Measurements from ENCODE around the gene SLC22A5. TPM values are rescaled to one million over a fixed set of nuclear protein-coding genes. Genes with fewer than 3 reads are reported as not detected.

The SLC22A5 gene
- total and polyA plus RNA-seq, 9 donors: 5.2 to 37.5 (median 10.4) TPM

DNA sequence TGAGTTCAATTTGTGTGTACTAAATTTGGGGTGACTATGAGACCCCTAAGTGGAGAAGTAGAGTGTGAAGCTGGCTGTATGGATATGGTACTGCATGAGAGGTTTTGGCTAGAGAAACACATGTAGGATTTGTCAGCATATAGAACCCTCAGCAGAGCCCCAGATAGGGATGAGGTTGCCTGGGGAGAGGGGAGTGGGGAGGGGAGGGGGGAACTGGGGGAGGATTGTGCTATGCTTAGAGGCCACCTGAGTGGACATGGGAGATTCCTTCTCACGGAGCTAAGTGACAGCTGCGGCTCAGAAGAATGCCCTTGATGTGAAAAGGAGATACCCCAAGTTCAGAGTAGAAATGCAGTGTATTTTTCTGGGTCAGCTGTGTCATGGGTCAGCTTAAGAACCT, 11.2 kb downstream of the SLC22A5 start:
- H3K4me3 ChIP-seq: no peak overlapping the region
- intact Hi-C loops (cut with DNase I): loop anchor here in 2 of 4 donors (10.0 kb wide), 2 partner anchors 334 to 444 kb away; no protein-coding TSS in a partner anchor
- 84 to 94% (median 88%) methylated on average over 2 of the region's 2 CpGs for WGBS, 3 donors
- no peaks in the 10 kb centered on the region for H3K9me3 ChIP-seq
- no peak for TF ChIP-seq POLR2A (IDR thresholded peaks at IDR 0.05)
- TF ChIP-seq EP300 (IDR thresholded peaks at IDR 0.05): no peak
- TF ChIP-seq, protein P1, sequence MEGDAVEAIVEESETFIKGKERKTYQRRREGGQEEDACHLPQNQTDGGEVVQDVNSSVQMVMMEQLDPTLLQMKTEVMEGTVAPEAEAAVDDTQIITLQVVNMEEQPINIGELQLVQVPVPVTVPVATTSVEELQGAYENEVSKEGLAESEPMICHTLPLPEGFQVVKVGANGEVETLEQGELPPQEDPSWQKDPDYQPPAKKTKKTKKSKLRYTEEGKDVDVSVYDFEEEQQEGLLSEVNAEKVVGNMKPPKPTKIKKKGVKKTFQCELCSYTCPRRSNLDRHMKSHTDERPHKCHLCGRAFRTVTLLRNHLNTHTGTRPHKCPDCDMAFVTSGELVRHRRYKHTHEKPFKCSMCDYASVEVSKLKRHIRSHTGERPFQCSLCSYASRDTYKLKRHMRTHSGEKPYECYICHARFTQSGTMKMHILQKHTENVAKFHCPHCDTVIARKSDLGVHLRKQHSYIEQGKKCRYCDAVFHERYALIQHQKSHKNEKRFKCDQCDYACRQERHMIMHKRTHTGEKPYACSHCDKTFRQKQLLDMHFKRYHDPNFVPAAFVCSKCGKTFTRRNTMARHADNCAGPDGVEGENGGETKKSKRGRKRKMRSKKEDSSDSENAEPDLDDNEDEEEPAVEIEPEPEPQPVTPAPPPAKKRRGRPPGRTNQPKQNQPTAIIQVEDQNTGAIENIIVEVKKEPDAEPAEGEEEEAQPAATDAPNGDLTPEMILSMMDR (IDR thresholded peaks at IDR 0.05): no peak
- peaks cover 3% of the 10 kb centered on the region for H3K4me1 ChIP-seq (ENCODE audit: insufficient read depth)
- no peak overlapping the region for H3K27ac ChIP-seq
- no peak for DNase-seq
- no peaks in the 10 kb centered on the region for H3K36me3 ChIP-seq
- no peaks in the 10 kb centered on the region for H3K27me3 ChIP-seq

DNA sequence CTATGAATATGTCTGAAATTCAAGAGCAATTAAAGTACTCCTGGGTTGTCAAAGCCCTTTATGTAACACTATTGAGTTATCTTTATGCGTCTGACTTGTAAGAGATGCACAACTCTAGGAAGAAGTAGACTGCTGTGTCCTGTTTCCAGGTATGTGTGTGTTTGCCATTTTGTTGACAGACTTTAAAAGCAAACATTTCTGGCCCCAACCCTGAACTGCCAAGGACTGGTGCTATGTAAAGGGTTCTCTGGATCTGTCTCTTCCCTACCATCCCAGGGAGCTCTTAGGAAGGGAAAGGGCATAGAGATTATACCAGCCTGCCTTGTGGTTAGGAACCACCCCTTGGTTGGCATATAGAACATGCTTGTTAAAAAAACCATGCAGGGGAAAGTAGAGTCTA, 12.1 kb downstream of the SLC22A5 start:
- H3K9me3 ChIP-seq: no peaks in the 10 kb centered on the region
- no peak for TF ChIP-seq EP300 (IDR thresholded peaks at IDR 0.05)
- no peak for TF ChIP-seq POLR2A (IDR thresholded peaks at IDR 0.05)
- no peak for DNase-seq
- intact Hi-C loops (cut with DNase I): loop anchor here in 2 of 4 donors (10.0 kb wide), 2 partner anchors 333 to 443 kb away; no protein-coding TSS in a partner anchor
- no peaks in the 10 kb centered on the region for H3K27me3 ChIP-seq
- no peak overlapping the region for H3K27ac ChIP-seq
- H3K4me1 ChIP-seq (ENCODE audit: insufficient read depth): peaks cover 6% of the 10 kb centered on the region
- no peak overlapping the region for H3K4me3 ChIP-seq
- no peaks in the 10 kb centered on the region for H3K36me3 ChIP-seq
- 93 to 100% (median 94%) methylated on average over 1 of the region's 1 CpG for WGBS, 3 donors

DNA sequence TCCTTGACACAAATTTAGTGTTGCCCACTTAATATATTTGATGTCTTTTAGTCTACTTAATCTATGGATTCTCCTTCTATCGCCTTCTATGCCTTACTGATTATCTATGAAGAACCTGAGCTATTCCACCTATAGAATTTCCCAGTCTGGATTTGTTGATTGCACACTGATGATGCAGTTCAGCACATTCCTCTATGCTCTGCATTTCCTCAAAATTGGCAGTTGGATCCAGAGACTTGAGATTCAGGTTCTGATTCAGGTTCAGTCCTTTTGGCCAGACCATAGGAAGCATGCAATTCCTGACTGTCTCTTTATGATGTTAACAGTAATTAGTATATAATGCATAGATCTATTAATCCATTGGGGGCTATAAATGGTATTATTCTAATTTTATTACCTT, 13.8 kb downstream of the SLC22A5 start:
- TF ChIP-seq EP300 (IDR thresholded peaks at IDR 0.05) (no peak), POLR2A (IDR thresholded peaks at IDR 0.05) (no peak)
- TF ChIP-seq, protein P1 (IDR thresholded peaks at IDR 0.05): no peak
- no peak for DNase-seq
- no peaks in the 10 kb centered on the region for H3K36me3 ChIP-seq
- no peak overlapping the region for H3K4me3 ChIP-seq
- no peaks in the 10 kb centered on the region for H3K9me3 ChIP-seq
- intact Hi-C loops (cut with DNase I): loop anchor here in 2 of 4 donors (10.0 kb wide), 2 partner anchors 332 to 442 kb away; no protein-coding TSS in a partner anchor
- 51 to 97% (median 95%) methylated on average over 1 of the region's 1 CpG for WGBS, 3 donors
- no peaks in the 10 kb centered on the region for H3K27me3 ChIP-seq
- peaks cover 13% of the 10 kb centered on the region for H3K4me1 ChIP-seq (ENCODE audit: insufficient read depth)
- H3K27ac ChIP-seq: no peak overlapping the region

DNA sequence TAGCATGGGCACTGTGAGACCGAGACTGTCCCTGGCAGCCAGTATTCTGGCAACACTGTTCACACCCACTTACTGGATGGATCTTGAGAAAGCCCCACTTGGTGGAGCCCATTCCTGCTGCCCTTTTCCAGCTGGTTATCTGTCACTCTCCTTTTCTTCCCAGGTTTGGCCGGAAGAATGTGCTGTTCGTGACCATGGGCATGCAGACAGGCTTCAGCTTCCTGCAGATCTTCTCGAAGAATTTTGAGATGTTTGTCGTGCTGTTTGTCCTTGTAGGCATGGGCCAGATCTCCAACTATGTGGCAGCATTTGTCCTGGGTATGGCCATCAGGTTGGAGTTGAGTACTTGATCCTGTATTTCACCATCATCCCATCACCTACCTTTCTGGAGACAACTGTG, 14.5 kb downstream of the SLC22A5 start:
- no peak for TF ChIP-seq EP300 (IDR thresholded peaks at IDR 0.05)
- TF ChIP-seq, protein P1 (IDR thresholded peaks at IDR 0.05): no peak
- TF ChIP-seq POLR2A (IDR thresholded peaks at IDR 0.05): no peak
- no peak overlapping the region for H3K4me3 ChIP-seq
- H3K27ac ChIP-seq: no peak overlapping the region
- no peaks in the 10 kb centered on the region for H3K36me3 ChIP-seq
- H3K27me3 ChIP-seq: no peaks in the 10 kb centered on the region
- intact Hi-C loops (cut with DNase I): loop anchor here in 2 of 4 donors (10.0 kb wide), 2 partner anchors 331 to 441 kb away; no protein-coding TSS in a partner anchor
- 76 to 88% (median 87%) methylated on average over 5 of the region's 5 CpGs for WGBS, 3 donors
- DNase-seq: no peak
- peaks cover 18% of the 10 kb centered on the region for H3K4me1 ChIP-seq (ENCODE audit: insufficient read depth)
- H3K9me3 ChIP-seq: no peaks in the 10 kb centered on the region

DNA sequence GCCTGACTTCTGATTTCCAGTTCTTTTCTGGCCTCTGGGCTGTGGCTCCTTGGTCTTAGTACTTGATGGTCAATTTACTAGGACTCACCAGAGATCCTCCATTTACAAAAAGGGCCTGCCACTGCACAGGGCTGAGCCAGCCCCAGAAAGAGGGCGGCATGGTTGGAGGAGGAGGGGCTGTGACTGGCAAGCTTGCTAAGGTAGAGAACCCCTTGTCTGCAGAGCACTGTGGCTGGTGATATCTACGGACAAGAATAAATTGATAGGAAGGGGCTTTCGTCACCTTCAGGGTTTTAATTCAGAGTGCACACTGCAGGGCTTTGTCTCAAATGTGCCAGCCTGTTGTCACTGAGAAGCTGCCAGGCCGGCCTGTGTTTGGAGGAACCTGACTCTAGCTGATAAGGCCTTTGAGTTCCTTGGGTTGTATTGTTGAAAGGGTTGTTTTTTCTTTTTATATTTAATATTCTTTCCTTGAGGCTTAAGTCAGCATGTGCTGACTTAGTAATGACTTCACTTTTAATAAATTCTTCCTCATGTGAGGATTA, 15.1 kb downstream of the SLC22A5 start:
- H3K36me3 ChIP-seq: no peaks in the 10 kb centered on the region
- no peaks in the 10 kb centered on the region for H3K27me3 ChIP-seq
- DNase-seq: no peak
- WGBS, 3 donors: 85 to 93% (median 92%) methylated on average over 4 of the region's 4 CpGs
- H3K27ac ChIP-seq: no peak overlapping the region
- no peak overlapping the region for H3K4me3 ChIP-seq
- peaks cover 23% of the 10 kb centered on the region for H3K4me1 ChIP-seq (ENCODE audit: insufficient read depth)
- TF ChIP-seq, protein P1 (IDR thresholded peaks at IDR 0.05): no peak
- H3K9me3 ChIP-seq: no peaks in the 10 kb centered on the region
- intact Hi-C loops (cut with DNase I): loop anchor here in 3 of 4 donors (5.0 to 10.0 kb wide), 4 partner anchors 113 to 440 kb away; no protein-coding TSS in a partner anchor
